Activated CD4-positive, alpha-beta T cell treated with anti-CD3 and anti-CD28 coated beads, Interleukin-2, amount 10 ng/mL, durations not matched to agents 7 days and 5 days (primary cell): Measurements from ENCODE around the gene RNF13. TPM values are rescaled to one million over a fixed set of nuclear protein-coding genes. Genes with fewer than 3 reads are reported as not detected.

Source experiments
- CTCF ChIA-PET: fragments of 350-600 bp; sonication (Branson Sonifier 250); formaldehyde crosslinking; loops from one replicate; lab custom pipeline; 2021; ENCODE audit warnings: antibody characterized with exemption; lab: Charles Lee
- POLR2A ChIA-PET: fragments of 350-600 bp; sonication (Branson Sonifier 250); formaldehyde crosslinking; loops from one replicate; lab custom pipeline; 2021; ENCODE audit warnings: antibody characterized with exemption; lab: Charles Lee
- DNase-seq: peaks from one replicate; pipeline ENCODE4 v3.0.0-alpha.2; 2020
- H3K27ac Mint-ChIP-seq: one replicate; pipeline ENCODE4 v1.8.0; 2021; ENCODE audit warnings: mild to moderate bottlenecking, moderate library complexity, mixed read lengths
- H3K27me3 Mint-ChIP-seq: one replicate; pipeline ENCODE4 v1.8.0; 2021; ENCODE audit warnings: mixed read lengths
- H3K36me3 Mint-ChIP-seq: one replicate; pipeline ENCODE4 v1.8.0; 2021; ENCODE audit warnings: low read depth, mixed read lengths
- H3K4me1 Mint-ChIP-seq: one replicate; pipeline ENCODE4 v1.8.0; 2021; ENCODE audit warnings: mixed read lengths
- H3K4me3 Mint-ChIP-seq: one replicate; pipeline ENCODE4 v1.8.0; 2021; ENCODE audit warnings: mild to moderate bottlenecking, moderate library complexity, mixed read lengths
- H3K9me3 Mint-ChIP-seq: one replicate; pipeline ENCODE4 v1.8.0; 2021; ENCODE audit warnings: mixed read lengths
- total RNA-seq, 2 experiments: library from RNA; stranded (reverse); gene quantifications; one replicate each; pipeline ENCODE4 v1.2.3, GENCODE V29; 2021

The RNF13 gene
- total RNA-seq, 2 experiments from 2014 or later = 33.0 to 45.7 TPM

- H3K36me3 Mint-ChIP-seq = no peaks in the 10 kb centered on the region
- no peak overlapping the region for H3K27ac Mint-ChIP-seq
Observed at GRCh38 chr3:150005243-150006112, 192.5 kb downstream of the RNF13 start.

GRCh38 chr3:150006794-150007193, 193.8 kb downstream of the RNF13 start:
- ChIA-PET CTCF (no interaction called here), POLR2A (no interaction called here)
- Mint-ChIP-seq H3K4me1 (no peaks in the 10 kb centered on the region), H3K27me3 (peaks cover 6% of the 10 kb centered on the region), H3K27ac (no peak overlapping the region), H3K9me3 (no peaks in the 10 kb centered on the region), H3K36me3 (no peaks in the 10 kb centered on the region), H3K4me3 (no peak overlapping the region)
- no peak for DNase-seq

More at GRCh38 chr3:150005243-150006112, 192.5 kb downstream of the RNF13 start:
- POLR2A ChIA-PET = interaction anchor here (0.6 kb wide), 1 partner anchor 132 kb away, joined by 3 read pairs; no protein-coding TSS in a partner anchor
- CTCF ChIA-PET = no interaction called here
- Mint-ChIP-seq H3K4me1 (no peaks in the 10 kb centered on the region), H3K9me3 (no peaks in the 10 kb centered on the region), H3K4me3 (no peak overlapping the region), H3K27me3 (peaks cover 3% of the 10 kb centered on the region)
- DNase-seq = no peak

Other genes with a start within 250 kb of the RNF13 start
- under 1 TPM; 0.27 to 0.77 TPM for gene WWTR1, start 155.2 kb upstream of the RNF13 start, total RNA-seq
- gene COMMD2, start 60.7 kb upstream of the RNF13 start, total RNA-seq = 10 to 100 TPM; 30.9 to 32.9 TPM
- not detected for gene ANKUB1, start 20.7 kb upstream of the RNF13 start, total RNA-seq
- under 1 TPM; 0.27 to 0.50 TPM for gene PFN2, start 157.7 kb downstream of the RNF13 start, total RNA-seq